G401 (cell line): Measurements from ENCODE around the gene EFNB2. TPM values are rescaled to one million over a fixed set of nuclear protein-coding genes. Genes with fewer than 3 reads are reported as not detected.

ENCODE experiments used
- DNase-seq: peaks from one replicate; pipeline ENCODE4 v3.0.0-alpha.2; 2015; ENCODE audit warnings: low spot score
- in situ Hi-C: cut with HindIII; loops from 2 replicates; pipeline ENCODE4 v1.10.0; 2016; ENCODE audit warnings: low sequenced_read_pairs, mixed read lengths
- total RNA-seq: library from RNA; depleted of rRNA; stranded (reverse); fragments of >200 nt; shearing (Covaris generic); gene quantifications from 2 replicates; pipeline ENCODE4 v1.2.3, GENCODE V29; 2014

The EFNB2 gene
- total RNA-seq, 1 experiment from 2014 or later, result 2.7 TPM

DNA sequence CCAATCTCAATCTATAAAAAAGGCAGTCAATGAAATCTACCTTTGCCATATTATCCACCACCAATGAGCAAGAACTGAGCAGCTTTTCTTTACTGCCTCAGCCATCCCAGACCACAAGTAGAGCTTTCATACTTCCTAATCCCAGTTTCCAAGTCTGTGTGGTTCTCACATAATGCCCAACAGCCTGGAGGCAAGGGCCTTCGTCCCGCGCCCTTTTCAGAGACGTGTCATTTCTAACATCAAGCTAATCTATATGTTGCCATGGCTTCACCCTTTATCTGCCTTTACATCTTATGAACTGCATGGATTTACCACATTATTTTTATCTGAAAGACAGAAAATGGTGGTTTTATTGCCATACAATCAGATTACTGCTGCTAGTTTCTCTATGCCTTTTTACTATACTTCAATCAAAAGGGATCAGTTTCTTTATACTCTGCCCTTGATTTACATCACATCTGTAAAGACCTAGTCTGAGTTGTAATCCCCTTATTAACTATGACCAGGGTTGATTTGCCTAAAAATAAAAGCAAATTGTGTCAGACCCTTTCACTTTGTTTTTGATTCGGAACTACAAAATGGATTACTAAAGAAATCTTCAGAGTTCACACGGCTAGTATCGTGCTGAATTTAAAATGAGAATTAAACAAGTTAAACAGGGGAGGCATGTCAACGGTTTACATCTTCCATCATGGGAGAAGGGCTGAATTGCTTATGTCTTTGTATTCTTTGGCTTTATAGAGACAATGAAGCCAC lies 5.9 kb downstream of the EFNB2 start:
- DNase-seq, result no peak
- in situ Hi-C loops, result no loop called here

DNA sequence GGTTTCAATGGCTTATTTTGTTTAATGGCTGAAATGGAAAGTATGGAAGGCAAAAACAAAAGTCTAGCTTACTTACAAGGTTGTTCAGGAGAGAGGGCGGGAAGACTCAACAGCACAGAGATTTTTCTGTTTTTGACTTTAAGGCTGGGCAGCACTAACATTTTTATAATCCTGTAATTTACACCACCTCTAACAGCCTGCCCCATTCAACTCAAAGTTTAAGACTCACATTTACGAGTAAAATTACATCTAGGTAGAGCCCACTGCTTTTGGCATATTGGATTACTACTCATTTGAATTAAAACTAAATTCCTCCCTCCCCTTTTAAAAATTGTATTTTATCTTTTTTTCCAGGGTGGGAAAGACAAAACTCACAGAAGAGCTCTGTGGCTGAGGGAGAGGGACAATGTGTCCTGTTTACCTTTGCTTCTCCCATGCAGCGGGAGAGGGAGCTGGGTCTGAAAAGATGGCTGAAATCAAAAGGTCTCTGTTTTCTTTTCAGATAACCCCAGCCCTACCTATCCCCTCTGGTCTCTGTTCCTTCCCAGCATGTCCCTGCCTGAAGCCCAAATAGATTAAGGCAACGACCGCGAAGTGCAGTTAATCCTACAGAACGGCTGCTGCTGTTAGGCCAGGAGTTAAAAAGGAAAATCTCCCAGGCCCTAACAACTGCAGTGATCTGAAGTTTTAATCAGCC lies 6.6 kb downstream of the EFNB2 start:
- in situ Hi-C loops, result no loop called here
- no peak for DNase-seq

DNA sequence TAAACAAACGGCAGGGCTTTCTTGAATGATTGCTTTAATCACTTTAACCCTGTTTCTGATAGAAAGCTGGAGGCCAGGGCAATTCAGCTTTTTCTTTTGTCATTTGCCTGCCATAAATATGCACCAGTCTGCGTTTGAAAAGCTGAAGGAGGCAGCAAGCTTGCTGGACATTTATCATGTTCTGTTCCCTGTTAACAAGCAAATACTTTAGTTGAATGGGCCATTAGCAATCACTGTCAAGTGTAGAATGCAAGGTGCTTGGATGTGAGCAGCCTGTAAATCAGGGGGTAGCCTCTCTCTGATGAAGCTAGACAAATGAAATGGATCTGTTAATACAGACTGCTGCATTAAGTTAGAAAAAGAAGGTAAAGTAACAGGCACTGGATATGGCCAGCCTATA lies 7.6 kb downstream of the EFNB2 start:
- DNase-seq, result no peak
- in situ Hi-C loops, result no loop called here

DNA sequence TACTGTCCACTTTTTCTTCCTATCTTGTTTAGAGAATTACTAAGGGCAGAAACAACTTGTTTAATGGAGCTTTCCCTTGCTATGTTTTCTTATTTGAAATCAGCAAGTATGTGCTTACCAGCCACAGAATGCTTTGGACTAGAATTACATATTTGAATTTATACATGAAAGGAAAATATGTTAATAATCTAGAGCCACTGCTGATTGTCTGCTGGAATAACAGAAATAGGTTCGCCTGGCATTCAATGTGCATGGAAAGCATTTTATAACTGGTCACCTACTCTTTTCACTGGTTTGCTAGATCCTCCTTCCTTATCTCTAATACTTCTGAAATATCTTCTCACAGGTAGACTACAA lies 8.0 kb downstream of the EFNB2 start:
- in situ Hi-C loops, result no loop called here
- no peak for DNase-seq

DNA sequence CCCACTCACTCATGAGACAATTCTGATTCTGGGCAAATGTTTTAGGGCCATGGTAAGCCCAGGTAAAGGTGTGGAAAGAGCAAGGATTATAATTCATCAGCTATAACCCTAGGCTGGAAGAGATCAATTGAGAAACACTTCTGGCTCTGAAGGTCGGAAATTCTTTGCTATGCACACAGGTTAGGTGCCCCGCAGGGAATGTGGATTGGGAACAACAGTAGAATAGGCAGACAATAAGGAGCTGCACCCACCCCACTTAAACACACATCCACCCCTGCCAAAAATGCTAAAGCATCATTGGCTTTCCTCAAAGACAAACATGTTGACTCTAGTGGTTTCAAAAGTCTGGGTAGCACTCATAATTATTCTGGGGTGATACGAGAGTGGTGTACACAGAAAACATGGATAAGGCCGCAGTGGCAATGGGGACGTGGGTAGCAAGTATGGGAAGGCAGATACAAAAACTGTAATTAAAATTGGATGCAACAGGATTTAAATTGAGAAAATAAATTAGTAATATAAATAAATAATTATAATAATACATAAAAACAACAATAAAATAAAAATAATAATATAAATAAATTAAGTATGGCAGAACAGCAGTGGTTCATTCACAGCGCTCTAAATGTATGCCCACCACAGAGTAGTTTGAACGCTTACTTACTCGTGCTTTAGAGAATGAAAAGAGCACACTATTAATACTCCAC lies 8.6 kb downstream of the EFNB2 start:
- in situ Hi-C loops, result no loop called here
- DNase-seq, result no peak

DNA sequence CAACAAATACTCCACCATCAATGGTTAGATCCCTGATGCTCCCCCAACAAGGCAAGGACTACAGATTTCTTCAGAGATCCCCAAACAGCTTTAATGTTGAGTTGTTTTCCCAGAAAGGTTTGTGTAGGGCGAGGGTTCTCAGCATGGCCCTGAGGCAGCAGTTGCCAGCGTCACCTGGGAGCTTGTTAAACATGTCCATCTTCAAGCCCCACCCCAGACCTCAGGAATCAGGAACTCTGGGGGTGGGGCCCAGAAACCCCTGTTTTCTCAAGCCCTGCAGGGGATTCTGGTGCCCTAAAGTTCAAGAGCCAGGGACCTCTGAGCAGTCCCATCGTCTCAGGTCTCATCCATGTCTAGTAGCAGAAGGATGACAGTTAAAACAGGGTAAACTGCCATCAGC lies 9.6 kb downstream of the EFNB2 start:
- no peak for DNase-seq
- in situ Hi-C loops, result no loop called here

DNA sequence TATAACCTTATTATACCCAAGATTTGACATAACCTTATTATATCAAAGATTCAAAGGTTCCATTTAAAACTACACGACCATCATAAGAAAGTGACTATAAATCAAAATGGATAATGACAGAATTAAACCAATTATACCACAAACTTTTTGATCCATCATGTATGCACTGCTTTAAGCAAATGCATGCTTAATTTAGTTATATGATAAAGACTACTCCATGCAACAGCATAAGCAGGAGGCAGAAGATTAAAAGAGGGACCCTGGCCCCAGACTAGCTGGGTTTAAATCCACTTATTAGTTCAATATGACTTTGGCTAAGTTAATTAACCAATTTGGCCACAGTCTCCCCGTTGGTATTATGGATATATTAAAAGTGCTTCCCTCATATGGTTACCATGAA lies 11.4 kb downstream of the EFNB2 start:
- DNase-seq, result no peak
- in situ Hi-C loops, result no loop called here

DNA sequence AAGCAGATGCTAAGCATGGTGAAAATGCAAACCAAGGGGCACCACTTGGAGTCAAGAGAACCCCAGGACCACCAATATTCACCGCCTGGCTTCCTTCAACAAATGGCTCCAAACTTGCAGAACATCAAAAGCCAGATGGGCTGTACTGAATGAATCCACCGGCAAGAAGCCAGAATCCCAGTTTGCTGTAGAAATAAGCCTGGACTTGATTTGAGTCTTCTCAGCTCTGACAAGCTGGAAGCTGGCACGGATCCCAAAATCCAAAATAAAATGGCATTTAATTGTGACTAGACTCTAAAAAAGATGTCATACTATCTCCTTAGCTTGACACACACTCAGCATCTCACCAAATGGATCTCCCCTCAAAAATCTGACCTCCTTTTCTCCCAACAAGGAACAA lies 11.9 kb downstream of the EFNB2 start:
- peak; percentile 89 for DNase-seq
- in situ Hi-C loops, result no loop called here

DNA sequence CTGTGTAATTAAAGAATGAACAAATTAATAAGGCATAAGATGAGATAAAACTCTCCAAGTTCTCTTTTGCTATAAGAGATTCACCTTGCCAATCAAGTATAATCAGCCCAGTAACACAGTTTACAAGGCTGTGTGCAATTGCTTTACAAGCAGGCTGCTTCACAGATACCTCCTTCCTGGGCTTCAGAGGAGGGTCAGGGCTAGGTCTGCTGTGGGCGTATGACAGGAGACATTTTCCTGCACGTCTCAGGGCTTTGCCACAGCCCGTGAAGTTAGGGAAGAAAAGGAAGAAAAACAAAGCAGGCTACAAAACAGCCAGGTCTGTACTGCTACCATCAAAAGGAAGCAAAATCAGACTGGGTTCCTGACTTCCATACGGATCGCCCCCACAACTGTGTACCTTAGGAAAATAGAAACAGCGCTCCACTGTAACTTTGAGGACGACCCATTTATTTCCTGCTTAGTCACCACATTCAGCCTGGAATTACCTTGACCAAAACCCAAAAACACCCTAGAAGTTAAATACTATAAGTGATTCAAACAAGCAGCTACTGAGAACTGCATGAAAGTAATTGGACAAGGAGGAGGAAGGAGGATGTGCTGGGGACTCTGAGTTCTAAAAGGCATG lies 12.4 kb downstream of the EFNB2 start:
- in situ Hi-C loops, result no loop called here
- no peak for DNase-seq

DNA sequence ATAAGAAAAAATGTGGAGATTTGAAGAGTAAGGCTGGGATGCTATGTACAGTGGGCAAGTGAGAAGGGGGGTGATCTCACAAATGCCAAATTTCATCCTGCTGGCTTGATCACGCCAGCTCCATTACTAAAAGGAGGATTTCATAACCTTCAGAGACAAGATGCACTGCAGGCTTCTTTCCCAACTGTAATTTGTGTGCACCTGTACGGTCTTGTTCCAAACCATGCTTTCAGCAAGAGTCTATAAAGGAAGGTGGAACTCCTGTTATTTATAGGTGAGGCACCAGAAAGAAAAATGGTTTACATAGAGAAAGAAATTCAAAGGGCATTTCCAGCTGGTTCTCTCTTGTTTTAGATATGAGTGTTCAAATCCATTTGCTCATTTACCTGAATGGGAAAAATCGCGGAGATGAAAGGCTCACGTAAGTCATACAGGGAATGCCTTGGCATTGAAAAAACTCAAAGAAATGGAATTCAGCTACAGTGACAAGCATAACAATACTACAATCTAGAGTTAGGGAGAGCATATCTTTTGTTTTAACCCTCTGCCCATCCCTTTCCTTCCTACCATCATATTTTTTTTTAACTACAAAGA lies 13.3 kb downstream of the EFNB2 start:
- in situ Hi-C loops, result no loop called here
- DNase-seq, result no peak

DNA sequence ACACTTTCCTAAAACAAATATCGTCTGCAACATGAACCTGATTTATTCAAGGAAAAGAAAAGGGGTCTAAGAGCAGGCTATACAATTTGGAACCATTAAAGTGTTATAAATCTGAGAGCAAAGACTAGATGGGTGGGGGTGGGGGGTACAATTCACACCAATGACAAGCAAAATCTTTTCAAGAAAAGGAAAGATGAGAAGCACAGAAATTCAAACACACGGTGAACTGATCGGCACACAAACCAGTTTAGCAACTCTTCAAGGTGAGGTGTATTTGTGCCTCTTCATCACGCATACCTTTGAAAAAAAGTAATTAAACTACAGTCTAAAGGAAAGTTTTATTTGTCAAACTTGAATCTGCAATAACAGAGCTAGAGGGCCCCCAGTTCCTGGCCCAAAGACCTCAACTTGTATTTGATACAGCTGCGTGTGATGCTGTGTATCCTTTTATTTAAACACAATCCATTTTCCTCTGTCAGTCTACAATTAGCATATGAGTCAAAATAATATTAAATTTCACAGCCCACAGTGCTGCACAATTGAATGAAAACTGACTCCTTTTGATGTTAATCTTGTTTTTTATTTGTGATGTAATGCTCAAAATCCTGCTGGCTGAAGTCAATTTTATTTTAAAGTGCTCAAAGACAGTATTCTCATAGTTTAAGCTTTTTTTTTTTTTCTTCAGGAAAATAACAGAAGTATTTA lies 14.2 kb downstream of the EFNB2 start:
- DNase-seq, result no peak
- in situ Hi-C loops, result no loop called here

DNA sequence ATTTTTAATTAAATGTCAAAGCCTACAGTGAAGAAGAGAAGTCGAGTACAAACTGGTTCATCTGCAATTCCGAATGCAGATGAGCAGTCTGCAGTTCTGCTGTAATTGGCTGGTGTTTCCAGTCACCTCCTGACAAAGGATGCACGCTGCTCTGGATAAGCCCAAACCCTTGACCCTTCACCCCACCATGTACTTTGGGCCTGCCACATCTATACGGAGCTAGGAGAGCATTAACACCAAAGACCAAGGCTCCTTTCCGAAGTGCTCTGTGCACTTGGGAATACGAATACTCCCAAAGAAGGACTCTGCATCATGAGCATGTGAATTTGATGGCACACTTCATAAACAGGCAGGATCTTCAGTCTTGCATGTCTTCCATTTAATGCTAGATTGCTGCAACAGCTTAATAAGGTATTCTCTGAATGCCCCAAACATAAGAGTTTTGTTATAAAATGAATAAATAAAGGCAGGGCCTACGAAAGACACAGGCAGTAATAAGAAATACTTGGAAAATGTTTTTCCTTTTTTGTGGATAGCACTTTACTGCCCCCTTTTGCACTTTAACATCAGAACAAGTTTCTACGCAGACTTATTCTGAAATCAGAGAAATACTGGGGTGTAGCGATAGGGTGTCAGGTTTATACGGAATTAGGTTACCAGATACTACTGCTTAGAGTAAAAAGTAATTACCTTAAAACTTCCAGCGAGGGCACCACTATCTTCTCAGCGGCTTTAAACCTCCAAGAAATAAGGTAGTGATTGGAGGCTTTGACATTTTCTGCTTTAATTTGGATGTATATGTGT lies 15.0 kb downstream of the EFNB2 start:
- in situ Hi-C loops, result no loop called here
- no peak for DNase-seq

DNA sequence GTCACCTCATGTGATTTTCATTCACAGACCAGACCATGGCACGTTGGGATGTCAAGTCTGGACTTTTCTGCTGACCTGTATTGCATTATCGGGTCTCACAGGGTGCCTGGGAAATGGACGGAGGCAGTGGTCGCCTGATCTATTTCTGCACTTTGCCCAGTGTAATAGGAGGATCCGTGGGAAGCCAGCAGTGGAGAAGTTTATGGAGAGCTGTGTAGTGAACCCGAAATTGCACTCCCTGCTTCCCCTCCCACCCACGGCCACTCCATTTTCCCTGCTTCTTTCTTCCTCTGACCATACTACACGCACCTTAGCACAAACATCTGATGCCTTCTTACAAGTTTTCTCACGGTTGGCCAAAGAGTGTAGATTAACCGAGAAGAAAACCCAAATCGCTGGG lies 16.9 kb downstream of the EFNB2 start:
- in situ Hi-C loops, result no loop called here
- no peak for DNase-seq

DNA sequence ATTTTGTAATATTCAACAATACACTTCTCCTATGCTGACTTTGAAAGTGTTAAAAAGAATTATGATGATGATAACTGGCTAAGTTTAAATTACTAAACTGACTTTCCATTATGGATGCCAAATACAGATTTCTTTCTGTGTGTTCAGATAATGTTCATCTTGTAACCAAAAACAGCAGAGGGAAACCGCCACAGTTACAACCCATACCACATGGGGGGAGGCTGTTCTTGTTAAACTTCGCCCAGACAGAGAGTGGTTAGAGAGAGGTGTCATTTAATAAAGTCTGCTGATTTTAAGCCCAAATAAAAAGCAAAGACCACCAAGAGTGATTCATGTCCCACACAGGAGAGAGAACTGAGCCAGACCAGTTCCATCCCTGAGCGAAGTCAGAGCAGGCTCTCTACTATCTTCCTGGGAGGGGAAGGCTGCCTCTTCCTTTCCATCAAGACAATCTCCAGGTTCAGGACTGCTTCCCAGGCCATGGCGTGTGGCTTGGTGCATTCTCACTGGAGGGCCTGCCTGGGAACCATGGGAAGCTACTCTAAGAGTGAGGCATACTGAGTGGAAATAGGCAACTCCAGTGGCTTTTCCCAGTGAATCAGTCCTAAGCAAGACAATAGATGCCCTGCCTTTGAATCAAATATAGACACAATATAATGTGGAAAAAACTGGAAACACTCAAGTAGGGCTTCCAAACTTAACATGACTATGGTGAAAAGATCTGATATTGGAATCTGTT lies 18.2 kb downstream of the EFNB2 start:
- DNase-seq, result no peak
- in situ Hi-C loops, result no loop called here

DNA sequence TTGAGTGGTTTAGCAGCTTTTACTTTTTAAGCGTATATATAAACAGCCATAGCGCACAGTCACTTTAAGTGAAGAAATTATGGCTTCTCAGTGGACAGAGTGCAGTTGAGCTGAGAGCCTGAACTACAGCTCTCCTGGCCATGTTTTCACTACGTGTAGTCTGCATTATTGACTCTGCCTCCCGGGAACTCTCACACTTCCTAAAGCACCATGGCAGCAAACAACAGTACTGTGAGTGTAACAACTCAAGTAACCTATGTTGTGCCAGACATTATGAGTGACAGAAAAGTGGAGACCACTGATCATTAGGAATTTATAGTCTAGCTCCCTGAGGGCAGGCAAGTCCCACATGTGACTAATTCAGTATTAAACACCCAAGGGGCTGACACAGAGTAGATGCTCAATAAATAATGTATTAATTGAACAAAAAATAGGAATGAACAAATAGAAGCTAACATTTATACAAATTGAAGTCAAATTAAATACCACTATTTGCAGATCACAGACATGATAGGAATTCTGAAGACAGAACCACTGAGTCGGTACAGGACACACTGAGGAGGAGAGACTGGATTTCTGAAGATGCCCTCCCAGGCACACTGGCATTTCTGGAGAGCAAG lies 19.7 kb downstream of the EFNB2 start:
- in situ Hi-C loops, result no loop called here
- no peak for DNase-seq

DNA sequence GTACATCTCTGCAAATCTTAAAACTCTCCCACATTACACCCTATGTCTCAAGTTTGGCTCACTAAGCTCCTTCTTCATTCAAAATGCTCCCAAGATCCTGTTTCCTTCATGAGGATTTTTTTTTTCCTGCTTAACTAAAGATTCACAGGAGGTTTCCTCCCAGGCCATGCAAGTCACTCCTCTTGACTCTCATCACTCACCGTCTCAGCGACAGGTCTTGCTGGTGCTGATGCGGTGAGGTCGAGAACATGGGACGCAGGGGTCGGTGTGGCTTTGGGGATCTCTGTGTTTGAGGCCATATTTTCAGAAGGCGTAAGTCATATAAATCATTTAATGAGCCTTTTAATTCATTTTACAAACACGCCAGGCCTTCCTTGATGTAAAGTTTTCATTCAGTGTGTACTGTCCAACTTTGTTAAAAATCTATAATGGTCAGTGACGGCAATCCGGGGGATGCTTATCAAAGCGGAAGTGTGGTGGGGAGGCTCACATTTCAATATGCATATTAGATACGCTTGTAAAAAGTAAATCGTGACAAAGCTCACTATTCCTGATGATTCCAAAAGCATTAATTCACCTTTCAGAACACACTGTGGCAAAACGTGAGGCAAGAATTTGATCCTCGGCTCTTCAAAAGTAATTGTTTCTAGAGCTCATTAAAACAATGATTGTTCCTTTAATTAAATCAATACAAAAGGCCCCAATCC lies 20.4 kb downstream of the EFNB2 start:
- no peak for DNase-seq
- in situ Hi-C loops, result no loop called here
